Tibial nerve (tissue), 4 donors: ENCODE measurements around the gene ARHGEF17. TPM values are rescaled to one million over a fixed set of nuclear protein-coding genes. Genes with fewer than 3 reads are reported as not detected.
A peak's percentile ranks its signal among the peaks of the same experiment; 100 is the strongest.

Experiments
- DNase-seq, 2 donors: peaks; one replicate each; pipeline ENCODE4 v3.0.0-alpha.2; 2019; ENCODE audit warnings: low spot score in 2 of 2
- H3K27ac ChIP-seq, 4 donors: fragments of 200-600 bp; sonication (generic) in 3 of 4; one replicate each; pipeline ENCODE4 v1.5.1; 2017 to 2019; ENCODE audit warnings: mild to moderate bottlenecking in 1 of 4
- H3K27me3 ChIP-seq, 2 donors: fragments of 200-600 bp; sonication (generic) in 1 of 2; one replicate each; pipeline versions ENCODE4 v1.5.1 to v1.6.0; 2017 to 2019
- H3K36me3 ChIP-seq, 3 donors: fragments of 200-600 bp; sonication (generic); one replicate each; pipeline ENCODE4 v1.5.1; 2018 to 2019
- H3K4me1 ChIP-seq, 4 donors: fragments of 200-600 bp; sonication (generic) in 3 of 4; one replicate each; pipeline ENCODE4 v1.5.1; 2017 to 2019
- H3K4me3 ChIP-seq, 4 donors: fragments of 200-600 bp; sonication (generic) in 3 of 4; one replicate each; pipeline ENCODE4 v1.5.1; 2017 to 2019; ENCODE audit warnings: mild to moderate bottlenecking in 1 of 4, moderate library complexity in 1 of 4
- H3K9me3 ChIP-seq, 4 donors: fragments of 200-600 bp; sonication (generic) in 3 of 4; one replicate each; pipeline ENCODE4 v1.5.1; 2017 to 2019
- CTCF ChIP-seq, 5 experiments: fragments of 200-600 bp in 3 of 5; fragments of 450-650 bp in 2 of 5; sonication (generic) in 3 of 5; IDR thresholded peaks; one replicate each; pipeline ENCODE4 v1.5.1; 2016 to 2019; ENCODE audit warnings: antibody characterized with exemption in 5 of 5, mild to moderate bottlenecking in 3 of 5, moderate library complexity in 2 of 5
- EP300 ChIP-seq, 2 donors: sonication (generic); formaldehyde crosslinking; IDR thresholded peaks; one replicate each; pipeline ENCODE4 v1.6.1; 2017; ENCODE audit warnings: antibody characterized with exemption in 2 of 2, mild to moderate bottlenecking in 1 of 2
- POLR2A ChIP-seq, 2 donors: fragments of 450-650 bp; IDR thresholded peaks; one replicate each; pipeline ENCODE4 v1.6.1; 2017; ENCODE audit warnings: antibody characterized with exemption in 2 of 2, mild to moderate bottlenecking in 2 of 2, moderate library complexity in 2 of 2
- WGBS, 2 donors: methylation state at CpG; one replicate each; pipeline ENCODE4 v1.1.5; 2018; 5-methylcytosine and 5-hydroxymethylcytosine counted together
- total RNA-seq, 4 donors: library from RNA; depleted of rRNA; stranded (reverse); fragments of >200 nt; gene quantifications; one replicate each; pipeline ENCODE4 v1.1.0, GENCODE V29; 2016

ARHGEF17 gene
- total RNA-seq, 4 donors from 2014 or later: 102 to 135 (median 112) TPM

- Histone ChIP-seq H3K27me3 (no peaks in the 10 kb centered on the region), H3K4me3 (no peak overlapping the region), H3K36me3 (peaks cover 0 to 95% (median 4%) of the 10 kb centered on the region in 3 donors), H3K4me1 (peaks cover 0 to 9% (median 0%) of the 10 kb centered on the region in 4 donors), H3K9me3 (no peaks in the 10 kb centered on the region), H3K27ac (no peak overlapping the region)
- DNase-seq: no peak
- WGBS, 2 donors: 51 to 68% methylated on average over 5 of the region's 5 CpGs
- TF ChIP-seq POLR2A (IDR thresholded peaks at IDR 0.05) (no peak), CTCF (IDR thresholded peaks at IDR 0.05) (no peak), EP300 (IDR thresholded peaks at IDR 0.05) (no peak)
Measured at GRCh38 chr11:73358071-73358470, 50.0 kb downstream of the ARHGEF17 start.

GRCh38 chr11:73359341-73359740 is 51.3 kb downstream of the ARHGEF17 start:
- Histone ChIP-seq H3K4me1 (peaks cover 0 to 9% (median 0%) of the 10 kb centered on the region in 4 donors), H3K9me3 (no peaks in the 10 kb centered on the region), H3K27ac (peak overlapping the region in 2 of 4 donors; percentile 68 to 75), H3K36me3 (peaks cover 3 to 95% (median 4%) of the 10 kb centered on the region in 3 donors), H3K27me3 (no peaks in the 10 kb centered on the region), H3K4me3 (no peak overlapping the region)
- no peak for DNase-seq
- TF ChIP-seq EP300 (IDR thresholded peaks at IDR 0.05): peak in 1 of 2 donors; percentile 31
- no peak for TF ChIP-seq CTCF (IDR thresholded peaks at IDR 0.05)
- TF ChIP-seq POLR2A (IDR thresholded peaks at IDR 0.05): no peak
- 60 to 69% methylated on average over 6 to 10 of the region's 11 CpGs for WGBS, 2 donors

GRCh38 chr11:73359930-73360742 is 52.1 kb downstream of the ARHGEF17 start:
- peaks cover 3 to 98% (median 4%) of the 10 kb centered on the region in 3 donors for H3K36me3 ChIP-seq
- H3K9me3 ChIP-seq: no peaks in the 10 kb centered on the region
- TF ChIP-seq EP300 (IDR thresholded peaks at IDR 0.05) (no peak), CTCF (IDR thresholded peaks at IDR 0.05) (no peak), POLR2A (IDR thresholded peaks at IDR 0.05) (no peak)
- DNase-seq: no peak
- no peaks in the 10 kb centered on the region for H3K27me3 ChIP-seq
- H3K27ac ChIP-seq: peak overlapping the region in 2 of 4 donors; percentile 68 to 75
- WGBS, 2 donors: 82 to 86% methylated on average over 19 of the region's 19 CpGs
- H3K4me1 ChIP-seq: peaks cover 0 to 9% (median 0%) of the 10 kb centered on the region in 4 donors
- H3K4me3 ChIP-seq: no peak overlapping the region

GRCh38 chr11:73360743-73361369 is 52.8 kb downstream of the ARHGEF17 start:
- H3K36me3 ChIP-seq: peaks cover 3 to 98% (median 4%) of the 10 kb centered on the region in 3 donors
- no peak for DNase-seq
- WGBS, 2 donors: 89 to 94% methylated on average over 8 of the region's 8 CpGs

GRCh38 chr11:73361953-73362776 is 54.1 kb downstream of the ARHGEF17 start:
- H3K9me3 ChIP-seq: no peaks in the 10 kb centered on the region
- no peak for TF ChIP-seq EP300 (IDR thresholded peaks at IDR 0.05)
- no peak for TF ChIP-seq CTCF (IDR thresholded peaks at IDR 0.05)
- TF ChIP-seq POLR2A (IDR thresholded peaks at IDR 0.05): no peak
- H3K27me3 ChIP-seq: no peaks in the 10 kb centered on the region
- no peak overlapping the region for H3K27ac ChIP-seq
- peaks cover 3 to 95% (median 4%) of the 10 kb centered on the region in 3 donors for H3K36me3 ChIP-seq
- H3K4me3 ChIP-seq: no peak overlapping the region
- no peak for DNase-seq
- WGBS, 2 donors: 79 to 82% methylated on average over 18 to 51 of the region's 70 CpGs
- peaks cover 0 to 14% (median 2%) of the 10 kb centered on the region in 4 donors for H3K4me1 ChIP-seq

More at GRCh38 chr11:73360743-73361369, 52.8 kb downstream of the ARHGEF17 start:
- Histone ChIP-seq H3K27me3 (no peaks in the 10 kb centered on the region), H3K4me1 (peaks cover 0 to 9% (median 0%) of the 10 kb centered on the region in 4 donors), H3K9me3 (no peaks in the 10 kb centered on the region), H3K27ac (peak overlapping the region in 2 of 4 donors; percentile 68 to 75), H3K4me3 (no peak overlapping the region)
- no peak for TF ChIP-seq EP300 (IDR thresholded peaks at IDR 0.05)
